Left lung (tissue), 10 donors: ENCODE results near the gene SMCHD1. TPM values are rescaled to one million over a fixed set of nuclear protein-coding genes. Genes with fewer than 3 reads are reported as not detected.
"Not testable (repeated sequence)": the region's sequence is repeated elsewhere in the genome, so short reads cannot be mapped to it uniquely, and the experiment has no call there.

ENCODE experiments used
- ATAC-seq: fragments of 200-7000 bp; cut with Tn5 transposase; one replicate; pipeline ENCODE4 v1.9.1; 2020; ENCODE audit warnings: moderate library complexity
- DNase-seq, 4 donors: peaks; one replicate each; pipeline ENCODE4 v3.0.0-alpha.2; 2013 to 2020
- H3K27ac ChIP-seq, 2 donors: fragments of 200-600 bp; sonication (generic) in 1 of 2; one replicate each; pipeline versions ENCODE4 v1.5.0 to v1.8.0; 2020 to 2021
- H3K27me3 ChIP-seq, 2 donors: fragments of 200-600 bp; sonication (generic) in 1 of 2; one replicate each; pipeline versions ENCODE4 v1.5.0 to v1.8.0; 2020 to 2021
- H3K36me3 ChIP-seq, 2 donors: fragments of 200-600 bp; sonication (generic) in 1 of 2; one replicate each; pipeline versions ENCODE4 v1.5.0 to v1.8.0; 2020 to 2021
- H3K4me1 ChIP-seq, 2 donors: fragments of 200-600 bp; one replicate each; pipeline ENCODE4 v1.8.0; 2021
- H3K4me3 ChIP-seq, 2 donors: fragments of 200-600 bp; sonication (generic) in 1 of 2; one replicate each; pipeline versions ENCODE4 v1.5.0 to v1.8.0; 2020 to 2021; ENCODE audit warnings: mild to moderate bottlenecking in 1 of 2
- H3K9me3 ChIP-seq, 2 donors: fragments of 200-600 bp; sonication (generic) in 1 of 2; one replicate each; pipeline versions ENCODE4 v1.5.0 to v1.8.0; 2020 to 2021
- intact Hi-C, 2 donors: fragments of 100-400 bp; cut with DNase I; formaldehyde crosslinking; loops; one replicate each; pipeline versions ENCODE4 v1.11.2 to v1.14.2; 2022
- polyA plus RNA-seq, 6 donors: library from polyadenylated mRNA; unstranded; fragments of 120-200 nt; gene quantifications; one replicate each; pipeline ENCODE4 v1.2.1, GENCODE V29; 2013; ENCODE audit not compliant: insufficient read length in 6 of 6
- total RNA-seq, 2 donors: library from RNA; stranded (reverse); fragmentation: NEBNext Ultra II Directional; extraction: Animal tissue kit (Norgen Biotek cat#: 25700); gene quantifications; one replicate each; pipeline ENCODE4 v1.2.1, GENCODE V29; 2021
- TF ChIP-seq, protein P1 (sequence below), 2 donors: fragments of 200-600 bp; sonication (generic) in 1 of 2; IDR thresholded peaks; one replicate each; pipeline versions ENCODE4 v1.5.0 to v1.8.0; 2021; ENCODE audit warnings: antibody characterized with exemption in 2 of 2
- donor health status: DM: no; HTN: yes; CAD: no.
- donor health status: DM: no; HTN: no; CAD: no.

The SMCHD1 gene
- total and polyA plus RNA-seq, 8 donors = 42.3 to 83.1 (median 72.2) TPM

DNA sequence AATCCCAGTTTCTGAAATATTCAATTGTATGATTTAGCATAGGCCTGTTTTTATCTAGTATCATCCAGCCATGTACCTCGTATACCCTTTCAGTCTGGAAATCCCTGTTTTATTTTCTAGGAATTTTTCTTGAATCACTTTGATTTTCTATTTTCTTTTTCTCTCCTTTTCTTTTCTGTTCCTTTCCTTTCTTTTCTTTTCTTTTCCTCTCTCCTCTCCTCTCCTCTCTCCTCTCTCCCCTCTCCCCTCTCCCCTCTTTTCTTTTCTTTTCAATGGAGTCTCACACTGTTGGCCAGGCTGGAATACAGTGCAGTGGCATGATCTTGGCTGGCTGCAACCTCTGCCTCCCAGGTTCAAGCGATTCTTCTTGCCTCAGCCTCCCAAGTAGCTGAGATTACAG is 63.5 kb downstream of the SMCHD1 start:
- Histone ChIP-seq H3K27ac (no peak overlapping the region), H3K9me3 (no peaks in the 10 kb centered on the region), H3K4me3 (no peak overlapping the region), H3K4me1 (no peaks in the 10 kb centered on the region), H3K36me3 (peaks cover 2 to 99% of the 10 kb centered on the region in 2 donors), H3K27me3 (no peaks in the 10 kb centered on the region)
- ATAC-seq = no peak
- intact Hi-C loops = no loop called here
- DNase-seq = no peak
- TF ChIP-seq, protein P1, sequence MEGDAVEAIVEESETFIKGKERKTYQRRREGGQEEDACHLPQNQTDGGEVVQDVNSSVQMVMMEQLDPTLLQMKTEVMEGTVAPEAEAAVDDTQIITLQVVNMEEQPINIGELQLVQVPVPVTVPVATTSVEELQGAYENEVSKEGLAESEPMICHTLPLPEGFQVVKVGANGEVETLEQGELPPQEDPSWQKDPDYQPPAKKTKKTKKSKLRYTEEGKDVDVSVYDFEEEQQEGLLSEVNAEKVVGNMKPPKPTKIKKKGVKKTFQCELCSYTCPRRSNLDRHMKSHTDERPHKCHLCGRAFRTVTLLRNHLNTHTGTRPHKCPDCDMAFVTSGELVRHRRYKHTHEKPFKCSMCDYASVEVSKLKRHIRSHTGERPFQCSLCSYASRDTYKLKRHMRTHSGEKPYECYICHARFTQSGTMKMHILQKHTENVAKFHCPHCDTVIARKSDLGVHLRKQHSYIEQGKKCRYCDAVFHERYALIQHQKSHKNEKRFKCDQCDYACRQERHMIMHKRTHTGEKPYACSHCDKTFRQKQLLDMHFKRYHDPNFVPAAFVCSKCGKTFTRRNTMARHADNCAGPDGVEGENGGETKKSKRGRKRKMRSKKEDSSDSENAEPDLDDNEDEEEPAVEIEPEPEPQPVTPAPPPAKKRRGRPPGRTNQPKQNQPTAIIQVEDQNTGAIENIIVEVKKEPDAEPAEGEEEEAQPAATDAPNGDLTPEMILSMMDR (IDR thresholded peaks at IDR 0.05) = no peak

DNA sequence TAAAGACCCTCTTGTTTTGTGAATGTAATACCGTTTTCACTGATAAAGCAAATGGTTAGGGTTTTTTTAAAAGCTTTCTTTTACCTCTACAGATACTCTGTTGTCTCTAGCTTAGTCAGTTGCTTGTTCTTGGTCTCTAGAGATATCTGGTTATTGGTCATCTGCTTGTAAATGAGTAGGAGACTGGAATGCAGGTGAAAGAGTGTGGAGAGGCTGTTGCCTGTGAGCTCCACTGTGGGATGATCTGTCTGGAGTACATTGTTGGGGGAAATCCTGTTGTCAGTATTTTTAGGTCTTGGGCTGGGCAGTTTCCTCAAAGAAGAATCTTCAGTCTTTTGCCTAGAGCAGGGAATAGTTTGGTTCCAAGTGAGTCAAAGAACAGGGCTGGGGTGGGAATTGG is 67.7 kb downstream of the SMCHD1 start:
- H3K9me3 ChIP-seq = no peaks in the 10 kb centered on the region
- no peak for DNase-seq
- intact Hi-C loops = no loop called here
- ATAC-seq = no peak
- H3K4me3 ChIP-seq = no peak overlapping the region
- H3K36me3 ChIP-seq = peaks cover 2 to 97% of the 10 kb centered on the region in 2 donors
- no peak overlapping the region for H3K27ac ChIP-seq
- H3K27me3 ChIP-seq = no peaks in the 10 kb centered on the region
- TF ChIP-seq, protein P1 (IDR thresholded peaks at IDR 0.05) = no peak
- H3K4me1 ChIP-seq = no peaks in the 10 kb centered on the region

DNA sequence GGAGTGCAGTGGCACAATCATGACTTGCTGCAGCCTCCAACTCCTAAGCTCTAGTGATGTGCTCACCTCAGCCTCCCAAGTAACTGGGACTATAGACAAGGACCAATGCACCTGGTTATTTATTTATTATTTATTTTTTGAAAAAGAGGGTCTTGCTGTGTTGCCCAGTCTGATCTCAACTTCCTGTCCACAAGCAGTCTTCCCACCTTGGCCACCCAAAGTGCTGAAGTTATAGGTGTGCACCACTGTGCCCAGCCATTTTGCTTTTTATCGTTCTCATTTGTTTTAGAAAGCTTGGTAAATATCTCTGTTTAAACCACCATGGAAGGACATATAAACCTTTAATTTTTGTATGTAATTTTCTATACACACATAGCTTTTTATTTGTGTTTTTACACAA is 74.2 kb downstream of the SMCHD1 start:
- no peak overlapping the region for H3K4me3 ChIP-seq
- H3K27me3 ChIP-seq = no peaks in the 10 kb centered on the region
- DNase-seq = no peak
- no peaks in the 10 kb centered on the region for H3K9me3 ChIP-seq
- no peaks in the 10 kb centered on the region for H3K4me1 ChIP-seq
- no peak for ATAC-seq
- TF ChIP-seq, protein P1 (IDR thresholded peaks at IDR 0.05) = no peak
- intact Hi-C loops = no loop called here
- H3K27ac ChIP-seq = no peak overlapping the region
- H3K36me3 ChIP-seq = peaks cover 3 to 100% of the 10 kb centered on the region in 2 donors

DNA sequence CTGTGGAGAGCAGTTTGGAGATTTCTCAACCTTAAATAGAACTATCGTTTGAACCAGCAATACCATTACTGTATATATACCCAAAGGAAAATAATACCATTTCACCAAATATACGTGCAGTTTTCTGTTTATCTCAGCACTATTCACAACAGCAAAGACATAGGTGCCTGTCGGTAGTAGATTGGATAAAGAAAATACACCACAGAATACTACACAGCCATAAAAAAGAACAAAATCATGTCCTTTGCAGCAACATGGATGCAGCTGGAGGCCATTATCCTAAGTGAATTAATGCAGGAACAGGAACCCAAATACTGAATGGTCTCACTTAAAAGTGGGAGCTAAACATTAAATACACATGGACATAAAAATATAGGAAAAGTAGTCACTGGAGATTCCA is 81.3 kb downstream of the SMCHD1 start:
- intact Hi-C loops = no loop called here
- TF ChIP-seq, protein P1 (IDR thresholded peaks at IDR 0.05) = no peak
- ATAC-seq = no peak
- no peaks in the 10 kb centered on the region for H3K27me3 ChIP-seq
- no peaks in the 10 kb centered on the region for H3K4me1 ChIP-seq
- peaks cover 3 to 100% of the 10 kb centered on the region in 2 donors for H3K36me3 ChIP-seq
- no peaks in the 10 kb centered on the region for H3K9me3 ChIP-seq
- H3K4me3 ChIP-seq = no peak overlapping the region
- DNase-seq = no peak
- H3K27ac ChIP-seq = no peak overlapping the region

DNA sequence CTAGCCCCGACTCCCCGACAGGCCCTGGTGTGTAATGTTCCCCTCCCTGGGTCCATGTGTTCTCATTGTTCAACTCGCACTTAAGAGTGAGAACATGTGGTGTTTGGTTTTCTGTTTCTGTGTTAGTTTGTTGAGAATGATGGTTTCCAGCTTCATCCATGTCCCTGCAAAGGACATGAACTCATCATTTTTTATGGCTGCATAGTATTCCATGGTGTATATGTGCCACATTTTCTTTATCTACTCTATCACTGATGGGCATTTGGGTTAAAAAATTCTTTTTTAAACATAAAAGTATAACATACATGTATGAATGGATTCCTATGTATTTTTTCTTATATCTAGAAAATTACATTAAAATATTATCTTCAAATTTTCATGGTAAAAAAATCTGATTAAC is 84.6 kb downstream of the SMCHD1 start:
- H3K27me3 ChIP-seq, H3K4me1 ChIP-seq, H3K27ac ChIP-seq, ATAC-seq, H3K4me3 ChIP-seq, intact Hi-C loops, H3K9me3 ChIP-seq, DNase-seq: not testable (repeated sequence)
- H3K36me3 ChIP-seq = peaks cover 0 to 97% of the 10 kb centered on the region in 2 donors

DNA sequence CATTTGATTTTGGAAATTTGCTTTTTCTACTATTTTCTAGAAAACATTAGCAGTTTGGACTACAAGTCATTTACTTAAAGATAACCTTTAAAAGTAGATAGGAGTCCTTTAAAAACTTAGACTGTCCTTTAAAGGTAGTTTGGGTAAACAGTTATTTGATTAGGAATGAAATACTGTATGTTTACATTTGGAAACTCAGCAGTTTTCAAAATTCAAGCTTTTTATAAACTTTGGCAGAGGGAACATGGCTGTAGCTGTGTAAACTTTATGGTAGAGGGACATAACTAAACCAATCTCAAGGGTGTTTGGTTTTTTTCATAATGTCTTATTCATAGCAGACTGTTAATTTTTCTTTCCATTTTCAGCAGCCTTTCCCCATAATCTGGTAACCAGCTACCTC is 90.7 kb downstream of the SMCHD1 start:
- no peak for ATAC-seq
- H3K4me1 ChIP-seq = no peaks in the 10 kb centered on the region
- intact Hi-C loops = no loop called here
- no peak overlapping the region for H3K27ac ChIP-seq
- no peak for DNase-seq
- no peaks in the 10 kb centered on the region for H3K9me3 ChIP-seq
- H3K36me3 ChIP-seq = peaks cover 0 to 95% of the 10 kb centered on the region in 2 donors
- H3K27me3 ChIP-seq = no peaks in the 10 kb centered on the region
- TF ChIP-seq, protein P1 (IDR thresholded peaks at IDR 0.05) = no peak
- no peak overlapping the region for H3K4me3 ChIP-seq
